OCI-LY3 (cell line): Measurements from ENCODE around the gene TTC12.

ENCODE experiments used
- H2AFZ ChIP-seq: fragments of 200-600, 300-600 bp; shearing (Covaris generic); 2 replicates; pipeline ENCODE4 v1.6.0; 2014; ENCODE audit warnings: antibody characterized with exemption, low read depth, low read length
- H3K27ac ChIP-seq: fragments of 200-600, 300-600 bp; sonication (generic); 2 replicates; pipeline ENCODE4 v1.5.1; 2014; ENCODE audit warnings: mild to moderate bottlenecking, low read length, moderate library complexity, mixed read lengths
- H3K27me3 ChIP-seq: fragments of 200-600, 300-600 bp; sonication (generic); 2 replicates; pipeline ENCODE4 v1.6.1; 2014; ENCODE audit warnings: low read depth, low read length, mixed read lengths
- H3K36me3 ChIP-seq: fragments of 200-600, 300-600 bp; sonication (generic); replicated peaks from 2 replicates; pipeline ENCODE3; 2014; ENCODE audit warnings: low read depth, low read length, mixed read lengths
- H3K4me1 ChIP-seq: fragments of 300-600, 200-600 bp; sonication (generic); 2 replicates; pipeline ENCODE4 v1.6.1; 2014; ENCODE audit warnings: low read length, mixed read lengths
- H3K4me2 ChIP-seq: fragments of 200-600, 300-600 bp; sonication (generic); 2 replicates; pipeline ENCODE4 v1.6.1; 2014; ENCODE audit warnings: low read length, mixed read lengths
- H3K4me3 ChIP-seq: fragments of 300-600, 200-600 bp; sonication (generic); 2 replicates; pipeline ENCODE4 v1.5.1; 2014; ENCODE audit warnings: antibody characterized with exemption, mild to moderate bottlenecking, low read length, moderate library complexity
- H3K79me2 ChIP-seq: fragments of 300-600, 200-600 bp; shearing (Covaris generic); 2 replicates; pipeline ENCODE4 v1.6.1; 2014; ENCODE audit warnings: mild to moderate bottlenecking, low read length, mixed read lengths
- H3K9ac ChIP-seq: fragments of 300-600, 200-600 bp; shearing (Covaris generic); 2 replicates; pipeline ENCODE4 v1.6.0; 2014; ENCODE audit warnings: mild to moderate bottlenecking, low read length, moderate library complexity
- H3K9me3 ChIP-seq: fragments of 200-600, 300-600 bp; shearing (Covaris generic); 2 replicates; pipeline ENCODE4 v1.6.1; 2014; ENCODE audit warnings: low read length, mixed read lengths; ENCODE audit not compliant: insufficient read depth
- H4K20me1 ChIP-seq: fragments of 200-600, 300-600 bp; sonication (generic); 2 replicates; pipeline ENCODE4 v1.6.1; 2016; ENCODE audit warnings: low read length, mixed read lengths; ENCODE audit not compliant: insufficient read depth
- EZH2phosphoT487 ChIP-seq: fragments of 200-600 bp; shearing (Covaris generic); IDR thresholded peaks from 2 replicates; pipeline ENCODE4 v1.6.1; 2018; ENCODE audit warnings: antibody characterized with exemption, mixed run types, low read depth
- TF ChIP-seq, protein P1 (sequence below): fragments of 200-600, 300-600 bp; sonication (generic); IDR thresholded peaks from 2 replicates; pipeline ENCODE4 v1.5.1; 2014; ENCODE audit warnings: antibody characterized with exemption, low read length, low read depth

The TTC12 gene

DNA sequence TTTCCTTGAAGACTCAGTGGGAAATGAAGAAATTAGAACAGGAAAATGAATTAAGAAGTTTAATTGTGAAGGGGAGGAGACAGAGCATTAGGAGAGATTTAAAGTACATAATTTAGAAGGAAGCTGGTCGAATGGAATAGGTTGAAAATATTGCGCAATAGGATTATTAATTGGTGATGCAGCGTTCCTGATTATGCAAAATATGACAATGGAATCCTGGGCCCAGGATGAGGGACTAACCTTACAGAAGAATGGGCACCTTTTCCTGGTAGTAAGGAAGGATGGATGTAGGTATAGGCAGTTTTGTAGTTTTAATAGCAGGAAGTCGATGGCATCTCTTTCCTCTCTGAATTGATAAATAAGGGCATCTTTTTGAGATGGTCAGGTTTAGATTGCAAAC is 7.8 kb downstream of the TTC12 start:
- no peaks in the 10 kb centered on the region for H3K27me3 ChIP-seq
- H3K27ac ChIP-seq: no peak overlapping the region
- no peaks in the 10 kb centered on the region for H3K9me3 ChIP-seq
- H3K36me3 ChIP-seq: no peaks in the 10 kb centered on the region
- no peak overlapping the region for H3K4me3 ChIP-seq
- H3K4me1 ChIP-seq: no peaks in the 10 kb centered on the region
- H4K20me1 ChIP-seq: no peaks in the 10 kb centered on the region
- no peak overlapping the region for H2AFZ ChIP-seq
- no peak overlapping the region for H3K9ac ChIP-seq
- H3K4me2 ChIP-seq: no peak overlapping the region
- TF ChIP-seq EZH2phosphoT487: no peak
- TF ChIP-seq, protein P1, sequence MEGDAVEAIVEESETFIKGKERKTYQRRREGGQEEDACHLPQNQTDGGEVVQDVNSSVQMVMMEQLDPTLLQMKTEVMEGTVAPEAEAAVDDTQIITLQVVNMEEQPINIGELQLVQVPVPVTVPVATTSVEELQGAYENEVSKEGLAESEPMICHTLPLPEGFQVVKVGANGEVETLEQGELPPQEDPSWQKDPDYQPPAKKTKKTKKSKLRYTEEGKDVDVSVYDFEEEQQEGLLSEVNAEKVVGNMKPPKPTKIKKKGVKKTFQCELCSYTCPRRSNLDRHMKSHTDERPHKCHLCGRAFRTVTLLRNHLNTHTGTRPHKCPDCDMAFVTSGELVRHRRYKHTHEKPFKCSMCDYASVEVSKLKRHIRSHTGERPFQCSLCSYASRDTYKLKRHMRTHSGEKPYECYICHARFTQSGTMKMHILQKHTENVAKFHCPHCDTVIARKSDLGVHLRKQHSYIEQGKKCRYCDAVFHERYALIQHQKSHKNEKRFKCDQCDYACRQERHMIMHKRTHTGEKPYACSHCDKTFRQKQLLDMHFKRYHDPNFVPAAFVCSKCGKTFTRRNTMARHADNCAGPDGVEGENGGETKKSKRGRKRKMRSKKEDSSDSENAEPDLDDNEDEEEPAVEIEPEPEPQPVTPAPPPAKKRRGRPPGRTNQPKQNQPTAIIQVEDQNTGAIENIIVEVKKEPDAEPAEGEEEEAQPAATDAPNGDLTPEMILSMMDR: no peak
- H3K79me2 ChIP-seq: no peaks in the 10 kb centered on the region

DNA sequence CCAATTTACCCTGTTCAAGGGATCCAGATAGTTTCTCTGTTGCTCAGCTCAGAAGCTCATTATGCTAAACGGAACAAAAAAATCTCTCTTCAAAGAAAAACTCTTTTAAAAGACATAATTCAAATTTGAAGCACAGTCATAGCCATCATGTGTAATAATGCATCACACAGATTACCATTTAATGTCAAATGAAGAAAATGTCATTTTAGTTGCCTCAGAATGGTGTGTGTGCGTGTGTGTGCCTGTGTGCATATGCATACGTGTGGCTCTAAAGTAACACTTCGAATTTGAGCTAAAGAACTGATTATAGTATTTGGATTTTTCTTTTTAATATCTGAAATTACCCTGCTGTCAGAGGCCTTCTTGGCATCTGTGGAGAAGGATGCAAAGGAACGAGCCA is 9.9 kb downstream of the TTC12 start:
- Histone ChIP-seq H3K4me3 (no peak overlapping the region), H3K9me3 (no peaks in the 10 kb centered on the region), H3K9ac (no peak overlapping the region), H2AFZ (no peak overlapping the region), H3K27me3 (no peaks in the 10 kb centered on the region), H3K4me1 (no peaks in the 10 kb centered on the region), H3K4me2 (no peak overlapping the region), H3K36me3 (no peaks in the 10 kb centered on the region), H3K27ac (no peak overlapping the region), H3K79me2 (no peaks in the 10 kb centered on the region), H4K20me1 (no peaks in the 10 kb centered on the region)
- TF ChIP-seq, protein P1: no peak
- TF ChIP-seq EZH2phosphoT487: no peak

DNA sequence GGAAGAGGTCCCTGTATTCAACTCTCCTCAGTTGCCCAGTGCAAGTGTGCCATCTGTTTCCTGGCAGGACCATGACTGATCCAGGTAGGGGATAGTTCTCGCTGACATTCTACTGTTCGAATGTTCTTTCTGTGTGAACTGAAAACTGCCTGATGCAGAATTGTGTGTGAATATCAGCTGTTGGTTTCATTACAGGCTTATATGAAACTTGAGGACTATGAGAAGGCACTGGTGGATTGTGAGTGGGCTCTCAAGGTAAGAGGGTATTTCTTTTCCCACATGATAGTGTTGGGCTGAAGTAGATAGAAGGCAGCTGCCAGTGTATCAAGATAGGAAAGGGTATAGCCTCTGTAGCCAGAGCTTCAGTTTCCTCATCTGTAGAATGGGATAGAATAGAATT is 15.3 kb downstream of the TTC12 start:
- Histone ChIP-seq H3K27me3 (no peaks in the 10 kb centered on the region), H3K36me3 (no peaks in the 10 kb centered on the region), H2AFZ (no peak overlapping the region), H3K27ac (no peak overlapping the region), H3K9me3 (no peaks in the 10 kb centered on the region), H3K79me2 (no peaks in the 10 kb centered on the region), H3K9ac (no peak overlapping the region), H4K20me1 (no peaks in the 10 kb centered on the region), H3K4me1 (no peaks in the 10 kb centered on the region), H3K4me2 (no peak overlapping the region), H3K4me3 (no peak overlapping the region)
- no peak for TF ChIP-seq EZH2phosphoT487
- TF ChIP-seq, protein P1: no peak

DNA sequence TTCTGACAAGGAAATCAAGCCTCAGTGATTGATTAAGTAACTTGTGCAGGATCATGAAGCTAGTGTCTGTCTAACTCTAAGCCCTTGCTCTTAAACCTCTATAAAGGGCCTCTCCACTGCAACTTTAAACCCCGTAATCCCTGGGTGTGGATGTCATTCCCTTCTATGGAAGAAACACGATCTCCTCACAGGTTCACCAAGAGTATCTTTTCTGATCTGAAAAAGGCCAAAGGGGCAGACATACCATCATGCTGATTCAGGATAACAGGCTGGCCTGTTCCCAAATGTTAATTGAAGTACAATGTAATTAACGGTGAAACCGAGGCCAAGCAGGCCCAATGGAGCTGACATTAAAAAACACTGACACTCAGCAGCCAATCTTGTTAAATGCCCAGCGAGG is 17.1 kb downstream of the TTC12 start:
- H3K79me2 ChIP-seq: no peaks in the 10 kb centered on the region
- no peaks in the 10 kb centered on the region for H3K36me3 ChIP-seq
- H3K27ac ChIP-seq: no peak overlapping the region
- H3K4me1 ChIP-seq: no peaks in the 10 kb centered on the region
- no peak overlapping the region for H3K9ac ChIP-seq
- H3K27me3 ChIP-seq: no peaks in the 10 kb centered on the region
- H3K9me3 ChIP-seq: no peaks in the 10 kb centered on the region
- H2AFZ ChIP-seq: no peak overlapping the region
- no peaks in the 10 kb centered on the region for H4K20me1 ChIP-seq
- H3K4me2 ChIP-seq: no peak overlapping the region
- no peak overlapping the region for H3K4me3 ChIP-seq
- no peak for TF ChIP-seq EZH2phosphoT487
- TF ChIP-seq, protein P1: no peak
